Vagina (tissue), 2 donors: Measurements from ENCODE around the gene IQSEC2.

Experiments
- CTCF ChIP-seq, 3 experiments: fragments of 450-650 bp in 2 of 3; fragments of 200-600 bp in 1 of 3; sonication (generic) in 1 of 3; IDR thresholded peaks; one replicate each; pipeline ENCODE4 v1.5.1; 2017 to 2019; ENCODE audit warnings: antibody characterized with exemption in 3 of 3, mild to moderate bottlenecking in 2 of 3, moderate library complexity in 2 of 3
- POLR2A ChIP-seq, 2 donors: fragments of 450-650 bp; IDR thresholded peaks; one replicate each; pipeline ENCODE4 v1.6.1; 2017; ENCODE audit warnings: antibody characterized with exemption in 2 of 2, mild to moderate bottlenecking in 2 of 2, moderate library complexity in 2 of 2

GRCh38 chrX:53324803-53325202 lies 43.4 kb upstream of the IQSEC2 start:
- TF ChIP-seq CTCF (IDR thresholded peaks at IDR 0.05): no peak
- TF ChIP-seq POLR2A (IDR thresholded peaks at IDR 0.05): no peak
